Body of pancreas (tissue), 4 donors: ENCODE results near the gene MBD6. TPM values are rescaled to one million over a fixed set of nuclear protein-coding genes. Genes with fewer than 3 reads are reported as not detected.
A peak's percentile ranks its signal among the peaks of the same experiment; 100 is the strongest.

Source experiments
- ATAC-seq: fragments of 150-250 bp; one replicate; pipeline ENCODE4 v1.9.1; 2016
- DNase-seq, 4 donors: peaks; one replicate each; pipeline ENCODE4 v3.0.0-alpha.2; 2019
- H3K27ac ChIP-seq, 4 donors: fragments of 200-600 bp; sonication (generic); 1 replicate in 3 of 4; 2 replicates in 1 of 4; pipeline versions ENCODE4 v1.5.1 to v1.6.1; 2016 to 2019; ENCODE audit warnings: mild to moderate bottlenecking in 1 of 4, mixed read lengths in 1 of 4, moderate library complexity in 1 of 4
- H3K27me3 ChIP-seq, 2 donors: fragments of 200-600 bp; sonication (generic); one replicate each; pipeline ENCODE4 v1.6.0; 2016; ENCODE audit warnings: mild to moderate bottlenecking in 1 of 2
- H3K36me3 ChIP-seq, 2 donors: fragments of 200-600 bp; sonication (generic); replicated peaks in 1 of 2; 2 replicates each; pipeline ENCODE4 v1.5.1; 2016; ENCODE audit warnings: low read depth in 2 of 2; ENCODE audit not compliant: insufficient read depth in 1 of 2
- H3K4me1 ChIP-seq: fragments of 200-600 bp; sonication (generic); one replicate; pipeline ENCODE4 v1.6.0; 2016
- H3K4me3 ChIP-seq, 2 donors: fragments of 200-600 bp; sonication (generic); 1 replicate in 1 of 2; 2 replicates in 1 of 2; pipeline ENCODE4 v1.5.1; 2016 to 2019
- H3K9me3 ChIP-seq, 3 donors: fragments of 200-600 bp; sonication (generic); 1 replicate in 2 of 3; 2 replicates in 1 of 3; pipeline ENCODE4 v1.5.1; 2016
- POLR2A ChIP-seq, 3 donors: fragments of 450-650 bp; IDR thresholded peaks; one replicate each; pipeline ENCODE4 v1.6.1; 2016; ENCODE audit warnings: antibody characterized with exemption in 3 of 3, mild to moderate bottlenecking in 2 of 3
- WGBS, 2 donors: methylation state at CpG; one replicate each; pipeline ENCODE4 v1.1.5; 2017; 5-methylcytosine and 5-hydroxymethylcytosine counted together
- intact Hi-C: fragments of 100-400 bp; cut with DNase I; formaldehyde crosslinking; loops from one replicate; pipeline ENCODE4 v1.15.1; 2023
- total RNA-seq, 2 donors: library from RNA; depleted of rRNA; stranded (reverse); fragments of >200 nt; gene quantifications; one replicate each; pipeline ENCODE4 v1.1.0, GENCODE V29; 2016
- TF ChIP-seq, protein P1 (sequence below), 7 experiments: fragments of 450-650 bp in 4 of 7; fragments of 200-600 bp in 3 of 7; sonication (generic) in 3 of 7; IDR thresholded peaks; one replicate each; pipeline ENCODE4 v1.5.1; 2016 to 2019; ENCODE audit warnings: antibody characterized with exemption in 7 of 7

Gene MBD6
- 10 to 100 TPM; 22.7 to 30.6 TPM for total RNA-seq

DNA sequence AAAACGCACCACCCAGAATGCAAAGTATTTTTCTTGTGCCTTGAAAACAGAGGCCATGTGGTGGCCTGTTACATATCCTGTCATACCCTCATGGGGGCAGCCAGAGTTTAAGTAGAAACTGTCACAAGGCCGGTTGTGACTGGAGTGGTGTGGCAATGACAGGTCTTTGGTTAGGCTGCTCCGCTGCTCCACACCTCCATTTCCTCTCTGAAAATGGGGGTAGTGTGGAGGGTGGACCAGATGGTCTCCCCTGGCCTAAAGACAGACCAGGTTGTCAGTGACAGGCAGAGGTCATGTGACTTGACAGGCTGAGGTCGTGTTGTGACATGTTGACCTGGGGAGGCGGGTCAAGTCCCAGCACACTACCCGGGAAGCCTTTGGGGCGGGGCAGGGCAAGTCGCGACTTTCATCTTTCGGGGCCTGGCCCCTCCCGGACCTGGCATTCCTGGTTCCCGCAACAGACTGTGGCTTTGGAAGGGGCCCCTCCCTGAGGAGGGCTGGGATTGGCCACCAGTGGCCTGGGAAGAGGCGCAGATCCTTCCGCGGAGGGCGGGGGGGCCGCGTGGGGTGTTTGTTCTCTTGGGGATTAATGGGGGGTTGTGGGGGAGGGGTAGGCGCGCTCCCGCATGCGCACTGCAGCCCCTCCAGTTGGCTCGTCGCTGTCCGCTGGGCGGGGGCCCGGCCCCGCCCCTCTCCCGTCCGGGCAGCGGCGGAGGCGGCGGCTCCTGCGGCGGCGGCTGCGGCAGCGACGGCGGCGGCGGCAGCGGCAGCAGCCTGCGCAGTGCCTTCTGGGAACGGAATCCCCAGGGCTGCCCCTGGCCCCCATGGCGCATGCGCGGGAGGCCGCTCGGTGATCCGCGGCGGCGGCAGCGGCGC, at the start of gene MBD6:
TSS of gene MBD6 (plus strand) at position 814 of the 876 bp plus-strand sequence. CDS start 1,480 bp downstream, outside the sequence.
- H3K4me3 ChIP-seq: peak within 1 kb of the TSS; percentile 37 to 96
- ATAC-seq: peak; percentile 58
- H3K36me3 ChIP-seq: peaks cover 0 to 6% of the 10 kb centered on the region in 2 donors
- H3K27me3 ChIP-seq: no peaks in the 10 kb centered on the region
- peaks cover 67% of the 10 kb centered on the region for H3K4me1 ChIP-seq
- WGBS, 2 donors: 0 to 1% methylated on average over 19 to 52 of the region's 57 CpGs
- peak; percentile 54 to 80 (median 79) for TF ChIP-seq POLR2A (IDR thresholded peaks at IDR 0.05)
- TF ChIP-seq, protein P1, sequence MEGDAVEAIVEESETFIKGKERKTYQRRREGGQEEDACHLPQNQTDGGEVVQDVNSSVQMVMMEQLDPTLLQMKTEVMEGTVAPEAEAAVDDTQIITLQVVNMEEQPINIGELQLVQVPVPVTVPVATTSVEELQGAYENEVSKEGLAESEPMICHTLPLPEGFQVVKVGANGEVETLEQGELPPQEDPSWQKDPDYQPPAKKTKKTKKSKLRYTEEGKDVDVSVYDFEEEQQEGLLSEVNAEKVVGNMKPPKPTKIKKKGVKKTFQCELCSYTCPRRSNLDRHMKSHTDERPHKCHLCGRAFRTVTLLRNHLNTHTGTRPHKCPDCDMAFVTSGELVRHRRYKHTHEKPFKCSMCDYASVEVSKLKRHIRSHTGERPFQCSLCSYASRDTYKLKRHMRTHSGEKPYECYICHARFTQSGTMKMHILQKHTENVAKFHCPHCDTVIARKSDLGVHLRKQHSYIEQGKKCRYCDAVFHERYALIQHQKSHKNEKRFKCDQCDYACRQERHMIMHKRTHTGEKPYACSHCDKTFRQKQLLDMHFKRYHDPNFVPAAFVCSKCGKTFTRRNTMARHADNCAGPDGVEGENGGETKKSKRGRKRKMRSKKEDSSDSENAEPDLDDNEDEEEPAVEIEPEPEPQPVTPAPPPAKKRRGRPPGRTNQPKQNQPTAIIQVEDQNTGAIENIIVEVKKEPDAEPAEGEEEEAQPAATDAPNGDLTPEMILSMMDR (IDR thresholded peaks at IDR 0.05): peak in 1 of 7 experiments; percentile 2
- H3K27ac ChIP-seq: peak within 1 kb of the TSS; percentile 95 to 99 (median 98)
- no peaks in the 10 kb centered on the region for H3K9me3 ChIP-seq
- peak; percentile 94 to 96 (median 95) for DNase-seq
- intact Hi-C loops: no loop called here

- Histone ChIP-seq H3K4me1 (peaks cover 15% of the 10 kb centered on the region), H3K36me3 (no peaks in the 10 kb centered on the region), H3K4me3 (no peak overlapping the region), H3K9me3 (no peaks in the 10 kb centered on the region), H3K27ac (no peak overlapping the region), H3K27me3 (peaks cover 0 to 17% of the 10 kb centered on the region in 2 donors)
- intact Hi-C loops: no loop called here
- TF ChIP-seq POLR2A (IDR thresholded peaks at IDR 0.05): no peak
- TF ChIP-seq, protein P1 (IDR thresholded peaks at IDR 0.05): no peak
- 37 to 41% methylated on average over 3 of the region's 3 CpGs for WGBS, 2 donors
- peak; percentile 73 for ATAC-seq
- peak in 2 of 4 donors; percentile 37 to 43 for DNase-seq
Measured at GRCh38 chr12:57473392-57473791, 49.2 kb upstream of the MBD6 start.

DNA sequence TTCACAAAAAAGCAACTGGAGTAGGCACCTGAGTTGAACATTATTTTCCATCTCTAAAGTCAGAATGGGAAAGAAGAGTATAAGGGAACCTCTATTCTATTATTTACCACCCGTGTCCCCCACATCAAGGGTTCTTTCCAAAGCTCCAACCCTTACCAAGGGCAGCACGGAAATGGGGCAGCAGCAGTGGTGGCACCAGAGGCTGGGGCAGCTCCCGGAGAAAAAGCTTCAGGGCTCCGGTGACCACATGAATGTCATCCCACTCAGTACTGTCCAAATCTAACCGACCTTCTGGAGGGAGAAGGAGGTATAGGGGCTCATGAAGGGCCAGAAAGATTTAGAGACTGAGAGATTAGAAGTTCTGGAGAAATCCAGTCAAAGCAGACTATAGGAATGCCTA, 48.7 kb upstream of the MBD6 start:
- 80 to 92% methylated on average over 5 of the region's 5 CpGs for WGBS, 2 donors
- ATAC-seq: no peak
- TF ChIP-seq, protein P1 (IDR thresholded peaks at IDR 0.05): no peak
- no peak for TF ChIP-seq POLR2A (IDR thresholded peaks at IDR 0.05)

DNA sequence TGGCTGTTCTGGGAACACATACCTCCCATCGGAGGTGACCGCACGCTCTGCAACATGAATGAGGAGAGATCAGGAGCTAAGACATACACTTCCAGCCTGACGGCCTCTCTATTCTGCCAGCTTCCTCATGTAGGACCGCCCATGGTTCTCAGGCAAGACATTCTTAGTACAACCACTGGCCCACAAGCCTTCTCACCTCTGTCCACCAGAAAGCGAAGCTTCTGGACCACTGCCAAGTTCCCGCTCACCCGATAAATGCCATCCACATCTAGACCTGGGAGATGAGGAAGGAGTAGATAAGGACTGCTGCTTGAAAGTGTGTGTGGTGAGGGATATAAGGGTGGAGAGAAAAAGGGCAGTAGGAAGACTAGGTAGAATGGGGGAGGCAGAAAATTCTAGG, 48.2 kb upstream of the MBD6 start:
- intact Hi-C loops: no loop called here
- no peak overlapping the region for H3K27ac ChIP-seq
- no peak for ATAC-seq
- no peaks in the 10 kb centered on the region for H3K36me3 ChIP-seq
- DNase-seq: no peak
- peaks cover 15% of the 10 kb centered on the region for H3K4me1 ChIP-seq
- TF ChIP-seq POLR2A (IDR thresholded peaks at IDR 0.05): no peak
- TF ChIP-seq, protein P1 (IDR thresholded peaks at IDR 0.05): no peak
- peaks cover 0 to 17% of the 10 kb centered on the region in 2 donors for H3K27me3 ChIP-seq
- WGBS, 2 donors: 69 to 80% methylated on average over 8 of the region's 8 CpGs
- no peak overlapping the region for H3K4me3 ChIP-seq
- H3K9me3 ChIP-seq: no peaks in the 10 kb centered on the region

More for the DNA sequence above, 48.7 kb upstream of the MBD6 start:
- Histone ChIP-seq H3K27me3 (peaks cover 0 to 17% of the 10 kb centered on the region in 2 donors), H3K4me3 (no peak overlapping the region), H3K36me3 (no peaks in the 10 kb centered on the region), H3K27ac (no peak overlapping the region), H3K9me3 (no peaks in the 10 kb centered on the region), H3K4me1 (peaks cover 15% of the 10 kb centered on the region)
- intact Hi-C loops: no loop called here
- DNase-seq: no peak
